GM21737 (cell line): Measurements from ENCODE around the gene EIF3B.
"Not testable (repeated sequence)": the region's sequence is repeated elsewhere in the genome, so short reads cannot be mapped to it uniquely, and the experiment has no call there.

Source experiments
- ATAC-seq: cut with Tn5 transposase; IDR thresholded peaks from one replicate; pipeline ENCODE4 v1.9.1; 2021; ENCODE audit warnings: mild to moderate bottlenecking, moderate library complexity; ENCODE audit not compliant: unreplicated experiment

EIF3B gene

GRCh38 chr7:2347351-2348063 is 7.1 kb upstream of the EIF3B start:
- ATAC-seq, result not testable (repeated sequence)

GRCh38 chr7:2350055-2350454 is 4.6 kb upstream of the EIF3B start:
- no peak for ATAC-seq

- no peak for ATAC-seq
These were observed 3.8 kb upstream of the EIF3B start for GRCh38 chr7:2350861-2351260.

GRCh38 chr7:2353113-2353935 is 1.3 kb upstream of the EIF3B start:
- peak; percentile 1 for ATAC-seq

GRCh38 chr7:2353936-2354185 is 766 bp upstream of the EIF3B start:
- peak; percentile 51 for ATAC-seq

GRCh38 chr7:2354939-2355704 is 495 bp downstream of the EIF3B start:
- ATAC-seq, result peak; percentile 13

GRCh38 chr7:2355705-2356008 is 1.0 kb downstream of the EIF3B start:
- ATAC-seq, result no peak

GRCh38 chr7:2357165-2357564 is 2.5 kb downstream of the EIF3B start:
- ATAC-seq, result no peak

- no peak for ATAC-seq
These were observed 2.9 kb downstream of the EIF3B start for GRCh38 chr7:2357571-2357970.

GRCh38 chr7:2358968-2359527 is 4.4 kb downstream of the EIF3B start:
- ATAC-seq, result no peak

GRCh38 chr7:2359610-2360009 is 5.0 kb downstream of the EIF3B start:
- no peak for ATAC-seq

- no peak for ATAC-seq
These were observed 6.2 kb downstream of the EIF3B start for GRCh38 chr7:2360796-2361195.

- ATAC-seq, result no peak
These were observed 7.9 kb downstream of the EIF3B start for GRCh38 chr7:2362385-2363088.

GRCh38 chr7:2369139-2369538 is 14.5 kb downstream of the EIF3B start:
- no peak for ATAC-seq

GRCh38 chr7:2371329-2371728 is 16.7 kb downstream of the EIF3B start:
- no peak for ATAC-seq

- no peak for ATAC-seq
These were observed 18.1 kb downstream of the EIF3B start for GRCh38 chr7:2372724-2373123.

- ATAC-seq, result no peak
These were observed 18.5 kb downstream of the EIF3B start for GRCh38 chr7:2373124-2373556.

GRCh38 chr7:2373646-2374045 is 19.0 kb downstream of the EIF3B start:
- no peak for ATAC-seq

GRCh38 chr7:2374401-2374800 is 19.8 kb downstream of the EIF3B start:
- no peak for ATAC-seq

- ATAC-seq, result no peak
These were observed 20.5 kb downstream of the EIF3B start for GRCh38 chr7:2374830-2375728.
